Left ventricle myocardium superior (tissue), 1 donor: ENCODE data around the gene ZNF709. TPM values are rescaled to one million over a fixed set of nuclear protein-coding genes. Genes with fewer than 3 reads are reported as not detected.
"Not testable (repeated sequence)": the region's sequence is repeated elsewhere in the genome, so short reads cannot be mapped to it uniquely, and the experiment has no call there.

ENCODE experiments used
- ATAC-seq: fragments of 200-7000 bp; cut with Tn5 transposase; one replicate; pipeline ENCODE4 v1.9.1; 2020; ENCODE audit warnings: mild to moderate bottlenecking, moderate library complexity
- DNase-seq: peaks from one replicate; pipeline ENCODE4 v3.0.0-alpha.2; 2020
- intact Hi-C: fragments of 100-400 bp; cut with micrococcal nuclease; formaldehyde crosslinking; loops from one replicate; pipeline ENCODE4 v1.11.0; 2022
- total RNA-seq: library from RNA; stranded (reverse); fragmentation: NEBNext Ultra II Directional; extraction: Animal tissue kit (Norgen Biotek cat#: 25700); gene quantifications from one replicate; pipeline ENCODE4 v1.2.1, GENCODE V29; 2021
- donor health status: DM: no; HTN: yes; CAD: no; lungs with severe emphysema.

The ZNF709 gene
- total RNA-seq, 1 donor from 2014 or later, result 1.6 TPM

GRCh38 chr19:12464769-12465168 lies 19.8 kb downstream of the ZNF709 start:
- DNase-seq, result no peak
- no peak for ATAC-seq
- intact Hi-C loops, result no loop called here

- ATAC-seq, result not testable (repeated sequence)
Measured at GRCh38 chr19:12464139-12464538, 20.5 kb downstream of the ZNF709 start.

GRCh38 chr19:12453495-12453894 lies 31.1 kb downstream of the ZNF709 start:
- no peak for ATAC-seq
- intact Hi-C loops, result no loop called here
- no peak for DNase-seq

More at GRCh38 chr19:12464139-12464538, 20.5 kb downstream of the ZNF709 start:
- intact Hi-C loops, DNase-seq: not testable (repeated sequence)

- ATAC-seq (no peak), DNase-seq (no peak)
- intact Hi-C loops, result no loop called here
Measured at GRCh38 chr19:12450844-12451243, 33.8 kb downstream of the ZNF709 start.

GRCh38 chr19:12448808-12449207 lies 35.8 kb downstream of the ZNF709 start:
- ATAC-seq (no peak), DNase-seq (no peak)
- intact Hi-C loops, result no loop called here

GRCh38 chr19:12440541-12441316 lies 43.9 kb downstream of the ZNF709 start, which contains the start of gene ZNF443:
Gene ZNF443 (minus strand): TSS chr19:12441021. CDS start chr19:12440914, 107 bp downstream.
- peak; percentile 100 for ATAC-seq
- intact Hi-C loops, result no loop called here

GRCh38 chr19:12439686-12440540 lies 44.7 kb downstream of the ZNF709 start:
- intact Hi-C loops, DNase-seq: not testable (repeated sequence)
- ATAC-seq, result peak; percentile 31

More at GRCh38 chr19:12440541-12441316, 43.9 kb downstream of the ZNF709 start, which contains the start of gene ZNF443:
- peak; percentile 99 for DNase-seq

- ATAC-seq, intact Hi-C loops, DNase-seq: not testable (repeated sequence)
Measured at GRCh38 chr19:12430726-12431299, 53.8 kb downstream of the ZNF709 start.

GRCh38 chr19:12425888-12426274 lies 58.7 kb downstream of the ZNF709 start:
- DNase-seq (no peak), ATAC-seq (no peak)
- intact Hi-C loops, result no loop called here

GRCh38 chr19:12425236-12425887 lies 59.3 kb downstream of the ZNF709 start:
- intact Hi-C loops, result no loop called here
- DNase-seq, result no peak
- no peak for ATAC-seq

- DNase-seq, intact Hi-C loops, ATAC-seq: not testable (repeated sequence)
Measured at GRCh38 chr19:12417273-12417672, 67.3 kb downstream of the ZNF709 start.

- DNase-seq, result no peak
- ATAC-seq, result no peak
- intact Hi-C loops, result no loop called here
Measured at GRCh38 chr19:12411893-12412292, 72.7 kb downstream of the ZNF709 start.

Other genes starting within 250 kb of the ZNF709 start
- gene ZNF44, start 189.9 kb downstream of the ZNF709 start, total RNA-seq, result 9.5 TPM
- 3.7 TPM for gene ZNF563, start 151.2 kb downstream of the ZNF709 start, total RNA-seq
- 3.5 TPM for gene ZNF442, start 119.1 kb downstream of the ZNF709 start, total RNA-seq
- gene ZNF799, start 83.5 kb downstream of the ZNF709 start, total RNA-seq, result 2.0 TPM
- 2.3 TPM for gene ZNF443, start 43.8 kb downstream of the ZNF709 start, total RNA-seq
- 9.6 TPM for gene ZNF564, start 66.7 kb upstream of the ZNF709 start, total RNA-seq
- 5.1 TPM for gene ZNF490, start 126.0 kb upstream of the ZNF709 start, total RNA-seq
- 15.5 TPM for gene ZNF791, start 126.1 kb upstream of the ZNF709 start, total RNA-seq
- gene MAN2B1, start 181.9 kb upstream of the ZNF709 start, total RNA-seq, result 32.5 TPM
- 8.7 TPM for gene WDR83, start 182.0 kb upstream of the ZNF709 start, total RNA-seq
- 60.2 TPM for gene DHPS, start 197.1 kb upstream of the ZNF709 start, total RNA-seq
- gene GNG14, start 203.2 kb upstream of the ZNF709 start, total RNA-seq, result not detected
- 1.7 TPM for gene FBXW9, start 211.8 kb upstream of the ZNF709 start, total RNA-seq
- 36.0 TPM for gene TNPO2, start 239.1 kb upstream of the ZNF709 start, total RNA-seq
- gene TRIR, start 249.9 kb upstream of the ZNF709 start, total RNA-seq, result 127 TPM